ENCODE measurements around the gene HMGN3.

DNA sequence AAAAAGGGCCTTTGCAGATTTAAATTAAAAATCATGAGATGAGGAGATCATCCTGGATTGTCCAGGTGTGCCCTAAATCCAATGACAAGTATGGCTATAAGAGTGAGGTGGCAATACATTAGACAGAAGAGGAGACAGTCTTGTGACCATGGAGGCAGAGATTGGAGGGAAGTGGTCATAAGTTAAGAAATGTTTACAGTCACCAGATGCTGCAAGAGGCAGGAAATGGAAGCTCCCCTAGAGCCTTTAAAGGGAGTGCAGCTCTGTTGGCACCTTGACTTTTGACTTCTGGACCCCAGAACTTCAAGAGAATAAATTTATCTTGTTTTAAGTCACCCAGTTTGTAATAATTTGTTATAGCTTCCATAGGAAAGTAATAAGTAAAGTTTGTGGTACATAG, 61.1 kb downstream of the HMGN3 start:
- TF ChIP-seq, protein P1, sequence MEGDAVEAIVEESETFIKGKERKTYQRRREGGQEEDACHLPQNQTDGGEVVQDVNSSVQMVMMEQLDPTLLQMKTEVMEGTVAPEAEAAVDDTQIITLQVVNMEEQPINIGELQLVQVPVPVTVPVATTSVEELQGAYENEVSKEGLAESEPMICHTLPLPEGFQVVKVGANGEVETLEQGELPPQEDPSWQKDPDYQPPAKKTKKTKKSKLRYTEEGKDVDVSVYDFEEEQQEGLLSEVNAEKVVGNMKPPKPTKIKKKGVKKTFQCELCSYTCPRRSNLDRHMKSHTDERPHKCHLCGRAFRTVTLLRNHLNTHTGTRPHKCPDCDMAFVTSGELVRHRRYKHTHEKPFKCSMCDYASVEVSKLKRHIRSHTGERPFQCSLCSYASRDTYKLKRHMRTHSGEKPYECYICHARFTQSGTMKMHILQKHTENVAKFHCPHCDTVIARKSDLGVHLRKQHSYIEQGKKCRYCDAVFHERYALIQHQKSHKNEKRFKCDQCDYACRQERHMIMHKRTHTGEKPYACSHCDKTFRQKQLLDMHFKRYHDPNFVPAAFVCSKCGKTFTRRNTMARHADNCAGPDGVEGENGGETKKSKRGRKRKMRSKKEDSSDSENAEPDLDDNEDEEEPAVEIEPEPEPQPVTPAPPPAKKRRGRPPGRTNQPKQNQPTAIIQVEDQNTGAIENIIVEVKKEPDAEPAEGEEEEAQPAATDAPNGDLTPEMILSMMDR (IDR thresholded peaks at IDR 0.05 in 8 of 11, conservative IDR thresholded peaks at IDR 0.05 in 3 of 11) = no peak
- TF ChIP-seq POLR2AphosphoS5 (IDR thresholded peaks at IDR 0.05) = no peak

Data from spleen (tissue), 7 donors.